PC-9 (cell line): ENCODE data around the gene PDE1C. TPM values are rescaled to one million over a fixed set of nuclear protein-coding genes. Genes with fewer than 3 reads are reported as not detected.

Experiments
- BruUV-seq: library from RNA; stranded (reverse); fragments of 400-500 nt; replicated peaks from 2 replicates; lab custom pipeline; 2021; lab: Mats Ljungman, UMichigan
- CTCF ChIA-PET: fragments of 300-600 bp; sonication (Branson Sonifier 250); formaldehyde crosslinking; loops from one replicate; lab custom pipeline; 2022; ENCODE audit warnings: antibody characterized with exemption; lab: Charles Lee
- POLR2A ChIA-PET: fragments of 300-600 bp; sonication (Branson Sonifier 250); formaldehyde crosslinking; loops from one replicate; lab custom pipeline; 2022; ENCODE audit warnings: antibody characterized with exemption; ENCODE audit not compliant: unreplicated experiment; lab: Charles Lee
- DNase-seq, 2 experiments: peaks; one replicate each; pipeline versions ENCODE4 v3.0.0 to v3.0.0-alpha.2; 2015 to 2022; ENCODE audit warnings: mixed read lengths in 1 of 2
- H2AFZ ChIP-seq: fragments of 200-600 bp; sonication (generic); 2 replicates; pipeline ENCODE4 v1.8.1; 2017; ENCODE audit warnings: antibody characterized with exemption
- H3F3A ChIP-seq: fragments of 200-600 bp; sonication (generic); 2 replicates; pipeline ENCODE4 v1.8.1; 2017; ENCODE audit warnings: antibody characterized with exemption, mild to moderate bottlenecking, low read depth; ENCODE audit not compliant: insufficient read depth
- H3K27ac ChIP-seq: fragments of 200-600 bp; sonication (generic); 2 replicates; pipeline ENCODE4 v1.6.1; 2016; ENCODE audit warnings: mixed run types
- H3K27me3 ChIP-seq: fragments of 200-600 bp; sonication (generic); 2 replicates; pipeline ENCODE4 v1.6.1; 2016; ENCODE audit warnings: low read depth, mixed run types; ENCODE audit not compliant: insufficient read depth
- H3K36me3 ChIP-seq: fragments of 200-600 bp; sonication (generic); 2 replicates; pipeline ENCODE4 v1.6.1; 2016; ENCODE audit warnings: low read depth, mixed run types
- H3K4me1 ChIP-seq: fragments of 200-600 bp; sonication (generic); replicated peaks from 2 replicates; pipeline ENCODE4 v1.6.1; 2016; ENCODE audit warnings: mixed run types; ENCODE audit not compliant: insufficient read depth
- H3K4me2 ChIP-seq: fragments of 200-600 bp; sonication (generic); 2 replicates; pipeline ENCODE4 v1.6.1; 2017; ENCODE audit warnings: mixed run types
- H3K4me3 ChIP-seq: fragments of 200-600 bp; sonication (generic); 2 replicates; pipeline ENCODE4 v1.6.1; 2016; ENCODE audit warnings: mixed run types
- H3K79me2 ChIP-seq: fragments of 200-600 bp; sonication (generic); 2 replicates; pipeline ENCODE4 v1.6.1; 2017; ENCODE audit warnings: low read depth, mixed run types
- H3K9me2 ChIP-seq: fragments of 200-600 bp; sonication (generic); 2 replicates; pipeline ENCODE4 v1.8.1; 2017; ENCODE audit warnings: mild to moderate bottlenecking; ENCODE audit not compliant: insufficient read depth
- H3K9me3 ChIP-seq: fragments of 200-600 bp; sonication (generic); 2 replicates; pipeline ENCODE4 v1.8.1; 2016; ENCODE audit warnings: low read depth; ENCODE audit not compliant: insufficient read depth
- H4K20me1 ChIP-seq: fragments of 200-600 bp; sonication (generic); 2 replicates; pipeline ENCODE4 v1.8.1; 2017; ENCODE audit not compliant: insufficient read depth
- CTCF ChIP-seq: fragments of 200-600 bp; sonication (generic); conservative IDR thresholded peaks from 2 replicates; pipeline ENCODE4 v1.6.1; 2017; ENCODE audit warnings: mixed run types, antibody characterized with exemption, mild to moderate bottlenecking, moderate library complexity
- EZH2 ChIP-seq: fragments of 200-600 bp; sonication (generic); IDR thresholded peaks from 2 replicates; pipeline ENCODE4 v1.8.0; 2017; ENCODE audit warnings: antibody characterized with exemption, low read depth
- intact Hi-C: fragments of 100-400 bp; cut with micrococcal nuclease; formaldehyde crosslinking; loops from one replicate; pipeline ENCODE4 v1.10.0; 2022; ENCODE audit not compliant: unreplicated experiment
- total RNA-seq: library from RNA; stranded (reverse); gene quantifications from 2 replicates; pipeline ENCODE4 v1.2.3, GENCODE V29; 2021

The PDE1C gene
- total RNA-seq, 1 experiment from 2014 or later: 1.7 TPM

GRCh38 chr7:31828520-31828919, 241.7 kb downstream of the PDE1C start:
- no peak for TF ChIP-seq EZH2
- no peak for TF ChIP-seq CTCF

GRCh38 chr7:31825576-31825975, 244.6 kb downstream of the PDE1C start:
- no TSS peak for BruUV-seq
- H3K79me2 ChIP-seq: no peaks in the 10 kb centered on the region
- POLR2A ChIA-PET: no interaction called here
- no peak overlapping the region for H3K4me3 ChIP-seq
- intact Hi-C loops: no loop called here
- no peak overlapping the region for H3K4me2 ChIP-seq
- H3K36me3 ChIP-seq: no peaks in the 10 kb centered on the region
- no peak overlapping the region for H2AFZ ChIP-seq
- CTCF ChIA-PET: no interaction called here
- peaks cover 47% of the 10 kb centered on the region for H3K27me3 ChIP-seq
- no peak for TF ChIP-seq CTCF
- no peak for TF ChIP-seq EZH2
- no peaks in the 10 kb centered on the region for H4K20me1 ChIP-seq
- H3K4me1 ChIP-seq: no peaks in the 10 kb centered on the region
- H3K9me3 ChIP-seq: no peaks in the 10 kb centered on the region
- DNase-seq: no peak
- H3K9me2 ChIP-seq: no peaks in the 10 kb centered on the region
- no peaks in the 10 kb centered on the region for H3F3A ChIP-seq
- no peak overlapping the region for H3K27ac ChIP-seq

More at GRCh38 chr7:31828520-31828919, 241.7 kb downstream of the PDE1C start:
- Histone ChIP-seq H4K20me1 (no peaks in the 10 kb centered on the region), H3K27me3 (peaks cover 19% of the 10 kb centered on the region; the same call in 1 of the 2 replicates), H3K4me2 (no peak overlapping the region), H3K4me3 (no peak overlapping the region), H3K79me2 (no peaks in the 10 kb centered on the region), H3K9me2 (no peaks in the 10 kb centered on the region), H3K9me3 (no peaks in the 10 kb centered on the region), H2AFZ (no peak overlapping the region), H3K4me1 (no peaks in the 10 kb centered on the region), H3F3A (no peaks in the 10 kb centered on the region), H3K27ac (no peak overlapping the region), H3K36me3 (no peaks in the 10 kb centered on the region)
- BruUV-seq: no TSS peak
- CTCF ChIA-PET: no interaction called here
- POLR2A ChIA-PET: no interaction called here
- intact Hi-C loops: no loop called here
- no peak for DNase-seq

- Histone ChIP-seq H3K4me2 (no peak overlapping the region), H3K79me2 (no peaks in the 10 kb centered on the region), H3K36me3 (no peaks in the 10 kb centered on the region), H3K27ac (no peak overlapping the region), H3K4me1 (no peaks in the 10 kb centered on the region), H3K9me2 (no peaks in the 10 kb centered on the region), H3F3A (no peaks in the 10 kb centered on the region), H3K27me3 (peaks cover 56% of the 10 kb centered on the region), H4K20me1 (no peaks in the 10 kb centered on the region), H3K9me3 (no peaks in the 10 kb centered on the region), H3K4me3 (no peak overlapping the region), H2AFZ (no peak overlapping the region)
- ChIA-PET CTCF (no interaction called here), POLR2A (no interaction called here)
- intact Hi-C loops: no loop called here
- TF ChIP-seq CTCF (no peak), EZH2 (no peak)
- no TSS peak for BruUV-seq
- no peak for DNase-seq
These were observed 251.2 kb downstream of the PDE1C start for GRCh38 chr7:31819031-31819430.
